HEK293 (cell line): ENCODE measurements around the gene OR8B2.
A peak's percentile ranks its signal among the peaks of the same experiment; 100 is the strongest.
"Not testable (repeated sequence)": the region's sequence is repeated elsewhere in the genome, so short reads cannot be mapped to it uniquely, and the experiment has no call there.

ENCODE experiments used
- CTCF ChIA-PET: fragments of 350-600 bp; formaldehyde crosslinking; extraction: SDS; loops from one replicate; lab custom pipeline; 2021; ENCODE audit warnings: antibody characterized with exemption; lab: Yijun Ruan, JAX
- POLR2A ChIA-PET: fragments of 300-600 bp; formaldehyde crosslinking; extraction: SDS; loops from one replicate; lab custom pipeline; 2020; ENCODE audit warnings: antibody characterized with exemption, inconsistent platforms; lab: Yijun Ruan, JAX
- H3K27ac ChIP-seq: fragments of 200-500 bp; sonication (Bioruptor generic); 2 replicates; pipeline ENCODE4 v1.5.1; 2014; ENCODE audit warnings: low read depth, low read length, control low read depth, inconsistent platforms; ENCODE audit errors: extremely low read depth
- H3K36me3 ChIP-seq, 2 experiments: fragments of 200-500 bp in 1 of 2; sonication (Bioruptor generic) in 1 of 2; 1 replicate in 1 of 2; 2 replicates in 1 of 2; pipeline ENCODE4 v1.5.1; 2014 to 2017; ENCODE audit warnings: inconsistent platforms in 2 of 2, low read length in 2 of 2; ENCODE audit not compliant: control insufficient read depth in 2 of 2, insufficient read depth in 1 of 2
- H3K4me1 ChIP-seq: fragments of 200-500 bp; sonication (Bioruptor generic); 2 replicates; pipeline ENCODE4 v1.5.1; 2014; ENCODE audit warnings: mild to moderate bottlenecking, low read length, inconsistent platforms; ENCODE audit not compliant: control insufficient read depth, insufficient read depth
- H3K4me3 ChIP-seq: 2 replicates; pipeline ENCODE4 v1.5.1; 2011; ENCODE audit warnings: low read depth, mild to moderate bottlenecking, control low read depth, low read length, moderate library complexity
- H3K9me3 ChIP-seq: fragments of 200-500 bp; sonication (Bioruptor generic); 2 replicates; pipeline ENCODE4 v1.5.1; 2014; ENCODE audit warnings: low read depth, low read length, inconsistent platforms; ENCODE audit not compliant: control insufficient read depth, insufficient read depth
- BCL11A ChIP-seq: fragments of 450-650 bp; formaldehyde crosslinking; IDR thresholded peaks from 2 replicates; pipeline ENCODE4 v1.5.1; 2016; ENCODE audit warnings: low read depth, missing biosample characterization, missing genetic modification characterization
- GLIS1 ChIP-seq: fragments of 450-650 bp; formaldehyde crosslinking; IDR thresholded peaks from 2 replicates; pipeline ENCODE4 v1.5.1; 2016; ENCODE audit warnings: missing biosample characterization, missing genetic modification characterization
- PRDM6 ChIP-seq: fragments of 450-650 bp; formaldehyde crosslinking; IDR thresholded peaks from 2 replicates; pipeline ENCODE4 v1.5.1; 2017; ENCODE audit warnings: missing biosample characterization, missing genetic modification characterization
- YY2 ChIP-seq: fragments of 450-650 bp; formaldehyde crosslinking; IDR thresholded peaks from 2 replicates; pipeline ENCODE4 v1.5.1; 2016; ENCODE audit warnings: missing biosample characterization, missing genetic modification characterization
- ZBTB26 ChIP-seq: fragments of 450-650 bp; formaldehyde crosslinking; optimal IDR thresholded peaks from 2 replicates; pipeline ENCODE3; 2016; ENCODE audit warnings: missing biosample characterization, mild to moderate bottlenecking, missing genetic modification characterization
- ZNF132 ChIP-seq: fragments of 450-650 bp; formaldehyde crosslinking; IDR thresholded peaks from 2 replicates; pipeline ENCODE4 v1.5.1; 2017; ENCODE audit warnings: missing biosample characterization, missing genetic modification characterization, borderline replicate concordance
- ZNF155 ChIP-seq: fragments of 450-650 bp; formaldehyde crosslinking; IDR thresholded peaks from 2 replicates; pipeline ENCODE4 v1.5.1; 2016; ENCODE audit warnings: missing biosample characterization, missing genetic modification characterization
- ZNF174 ChIP-seq: fragments of 450-650 bp; formaldehyde crosslinking; IDR thresholded peaks from 2 replicates; pipeline ENCODE4 v1.5.0; 2017; ENCODE audit warnings: missing biosample characterization, mild to moderate bottlenecking, missing genetic modification characterization
- ZNF354C ChIP-seq: fragments of 450-650 bp; formaldehyde crosslinking; IDR thresholded peaks from 2 replicates; pipeline ENCODE4 v1.5.1; 2016; ENCODE audit warnings: missing biosample characterization, missing genetic modification characterization, low read depth, borderline replicate concordance
- ZNF366 ChIP-seq: fragments of 450-650 bp; formaldehyde crosslinking; conservative IDR thresholded peaks from 2 replicates; pipeline ENCODE4 v1.5.1; 2016; ENCODE audit warnings: missing biosample characterization, missing genetic modification characterization
- ZNF391 ChIP-seq: fragments of 450-650 bp; formaldehyde crosslinking; IDR thresholded peaks from 2 replicates; pipeline ENCODE4 v1.5.1; 2016; ENCODE audit warnings: low read depth, missing biosample characterization, missing genetic modification characterization, borderline replicate concordance
- ZNF501 ChIP-seq: fragments of 450-650 bp; formaldehyde crosslinking; IDR thresholded peaks from 2 replicates; pipeline ENCODE4 v1.5.1; 2016; ENCODE audit warnings: missing biosample characterization, missing genetic modification characterization
- ZNF513 ChIP-seq: fragments of 450-650 bp; IDR thresholded peaks from 2 replicates; pipeline ENCODE4 v1.5.1; 2018; ENCODE audit warnings: missing biosample characterization, missing genetic modification characterization
- ZNF514 ChIP-seq: fragments of 450-650 bp; formaldehyde crosslinking; IDR thresholded peaks from 2 replicates; pipeline ENCODE4 v1.5.1; 2016; ENCODE audit warnings: missing biosample characterization, missing genetic modification characterization
- ZNF571 ChIP-seq: fragments of 450-650 bp; formaldehyde crosslinking; IDR thresholded peaks from 2 replicates; pipeline ENCODE4 v1.5.0; 2017; ENCODE audit warnings: missing biosample characterization, missing genetic modification characterization
- ZNF580 ChIP-seq: fragments of 450-650 bp; formaldehyde crosslinking; IDR thresholded peaks from 2 replicates; pipeline ENCODE4 v1.5.1; 2016; ENCODE audit warnings: missing biosample characterization, missing genetic modification characterization
- ZNF654 ChIP-seq: fragments of 450-650 bp; formaldehyde crosslinking; IDR thresholded peaks from 2 replicates; pipeline ENCODE4 v1.5.1; 2016; ENCODE audit warnings: low read depth, missing biosample characterization, missing genetic modification characterization

The OR8B2 gene

GRCh38 chr11:124403186-124403585, 18.9 kb upstream of the OR8B2 start:
- CTCF ChIA-PET, result interaction anchor here (0.6 to 4.6 kb wide), 6 partner anchors 12 to 332 kb away, joined by 3 to 33 read pairs (median 8); no protein-coding TSS in a partner anchor
- H3K4me3 ChIP-seq, POLR2A ChIA-PET: not testable (repeated sequence)

DNA sequence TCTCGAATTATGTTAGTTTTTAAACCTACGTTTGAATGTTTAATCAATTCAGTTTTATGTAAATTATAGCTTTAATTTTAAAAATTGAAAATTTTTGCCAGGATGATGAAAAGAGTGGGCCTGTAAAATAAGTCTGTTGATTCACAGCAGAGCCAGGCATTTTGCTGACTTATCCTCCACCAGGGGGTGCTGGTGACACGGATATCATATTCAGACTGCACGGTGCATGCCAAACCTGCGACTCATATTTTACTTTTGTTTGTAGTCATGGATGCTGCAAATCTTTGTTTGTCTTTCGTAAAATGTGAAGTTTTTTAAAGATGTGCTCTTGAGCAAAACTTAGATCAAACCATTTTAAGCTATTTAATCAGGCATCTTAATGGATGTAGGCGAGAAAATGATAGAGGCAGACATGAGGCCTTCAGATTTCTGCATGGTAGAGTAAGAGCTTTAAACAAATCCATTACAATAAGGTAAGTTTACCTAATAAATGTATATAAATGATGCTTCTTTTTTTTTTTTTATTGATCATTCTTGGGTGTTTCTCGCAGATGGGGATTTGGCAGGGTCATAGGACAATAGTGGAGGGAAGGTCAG, 18.1 kb upstream of the OR8B2 start:
- no peaks in the 10 kb centered on the region for H3K4me1 ChIP-seq
- no peaks in the 10 kb centered on the region for H3K36me3 ChIP-seq
- no peak overlapping the region for H3K27ac ChIP-seq
- ChIA-PET POLR2A (no interaction called here), CTCF (interaction anchor here (0.6 to 4.6 kb wide), 44 partner anchors 13 to 703 kb away, joined by 3 to 33 read pairs (median 4); partner anchors contain the start of gene OR8B4)
- no peaks in the 10 kb centered on the region for H3K9me3 ChIP-seq
- TF ChIP-seq ZNF513 (tag by site-specific recombination), result no peak
- TF ChIP-seq ZNF654 (tag by site-specific recombination), result peak; percentile 46
- no peak for TF ChIP-seq ZNF155 (tag by site-specific recombination)
- no peak for TF ChIP-seq PRDM6
- H3K4me3 ChIP-seq, result no peak overlapping the region

More at GRCh38 chr11:124403186-124403585, 18.9 kb upstream of the OR8B2 start:
- not testable (repeated sequence) for H3K36me3 ChIP-seq, H3K9me3 ChIP-seq, H3K27ac ChIP-seq, H3K4me1 ChIP-seq

DNA sequence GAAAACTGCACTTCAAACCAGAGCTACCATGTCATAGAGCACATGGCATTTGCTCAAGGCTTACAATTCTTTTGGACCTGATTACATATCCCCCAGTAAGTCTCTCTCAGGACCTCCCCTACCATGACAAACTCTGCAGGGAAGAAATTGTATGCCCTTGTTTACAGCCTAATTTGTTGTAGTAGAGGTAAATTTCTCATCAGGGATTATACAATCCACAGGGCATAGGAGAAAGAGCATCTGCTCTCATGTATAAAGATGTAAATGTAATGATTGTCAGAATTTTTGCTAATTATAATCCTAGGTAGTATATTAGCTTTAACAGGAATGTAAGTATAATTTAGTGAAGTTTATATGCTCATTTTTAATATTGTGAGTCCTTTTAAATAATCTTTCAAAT, 14.6 kb upstream of the OR8B2 start, which contains the start of gene OR8B3:
OR8B3 (minus strand) TSS at position 101 of the 400 bp plus-strand sequence. CDS start 1,673 bp downstream, outside the sequence.
- no peaks in the 10 kb centered on the region for H3K4me1 ChIP-seq
- no peaks in the 10 kb centered on the region for H3K9me3 ChIP-seq
- H3K36me3 ChIP-seq, result no peaks in the 10 kb centered on the region
- no peak within 1 kb of the TSS for H3K27ac ChIP-seq
- no peak within 1 kb of the TSS for H3K4me3 ChIP-seq
- POLR2A ChIA-PET, result no interaction called here
- TF ChIP-seq ZNF580 (tag by site-specific recombination) (no peak), ZNF132 (tag by site-specific recombination) (no peak), ZNF514 (tag by site-specific recombination) (no peak), ZNF354C (no peak), ZNF571 (no peak), ZNF391 (no peak), ZBTB26 (tag by site-specific recombination) (no peak), GLIS1 (tag by site-specific recombination) (no peak), YY2 (tag by site-specific recombination) (no peak), BCL11A (tag by site-specific recombination) (no peak), ZNF174 (tag by site-specific recombination) (no peak), ZNF501 (no peak), ZNF366 (tag by site-specific recombination) (no peak)
- CTCF ChIA-PET, result interaction anchor here (0.5 kb wide), 1 partner anchor 33 kb away, joined by 4 read pairs; no protein-coding TSS in a partner anchor

- H3K4me1 ChIP-seq, H3K36me3 ChIP-seq, CTCF ChIA-PET, H3K27ac ChIP-seq, POLR2A ChIA-PET, H3K4me3 ChIP-seq, H3K9me3 ChIP-seq: not testable (repeated sequence)
These were observed 12.5 kb upstream of the OR8B2 start for GRCh38 chr11:124396847-124397246.
